ENCODE measurements around the gene DMRT3.
"Not testable (repeated sequence)": the region's sequence is repeated elsewhere in the genome, so short reads cannot be mapped to it uniquely, and the experiment has no call there.

The DMRT3 gene

GRCh38 chr9:971901-972500, 4.5 kb upstream of the DMRT3 start:
- DNase-seq, result no peak

GRCh38 chr9:972501-973294, 3.8 kb upstream of the DMRT3 start:
- no peak for DNase-seq

GRCh38 chr9:973295-973834, 3.1 kb upstream of the DMRT3 start:
- DNase-seq, result no peak

- no peak for DNase-seq
These were observed 2.1 kb upstream of the DMRT3 start for GRCh38 chr9:974031-974995.

- no peak for DNase-seq
These were observed 1.3 kb upstream of the DMRT3 start for GRCh38 chr9:974996-975739.

- DNase-seq, result no peak
These were observed 656 bp upstream of the DMRT3 start for GRCh38 chr9:975740-976257.

GRCh38 chr9:976943-977837, 735 bp downstream of the DMRT3 start:
- DNase-seq, result no peak

- DNase-seq, result no peak
These were observed 1.7 kb downstream of the DMRT3 start for GRCh38 chr9:977838-978830.

- DNase-seq, result no peak
These were observed 3.5 kb downstream of the DMRT3 start for GRCh38 chr9:979983-980382.

- no peak for DNase-seq
These were observed 4.2 kb downstream of the DMRT3 start for GRCh38 chr9:980640-981039.

GRCh38 chr9:981491-981898, 5.0 kb downstream of the DMRT3 start:
- no peak for DNase-seq

GRCh38 chr9:982394-983230, 6.2 kb downstream of the DMRT3 start:
- DNase-seq, result no peak

- no peak for DNase-seq
These were observed 17.6 kb downstream of the DMRT3 start for GRCh38 chr9:994005-994404.

GRCh38 chr9:995192-995591, 18.7 kb downstream of the DMRT3 start:
- peak; percentile 16 for DNase-seq

- DNase-seq, result peak; percentile 67
These were observed 19.3 kb downstream of the DMRT3 start for GRCh38 chr9:995781-996180.

- not testable (repeated sequence) for DNase-seq
These were observed 22.1 kb downstream of the DMRT3 start for GRCh38 chr9:998299-999110.

- DNase-seq, result peak; percentile 5
These were observed 25.4 kb downstream of the DMRT3 start for GRCh38 chr9:1001838-1002237.

- DNase-seq, result no peak
These were observed 26.2 kb downstream of the DMRT3 start for GRCh38 chr9:1002678-1003077.

All from EL (cell line).